Medulla oblongata (tissue), 1 donor: ENCODE results near the gene MYO15B.

Source experiments
- DNase-seq: peaks from one replicate; pipeline ENCODE4 v3.0.0-alpha.2; 2015; ENCODE audit errors: extremely low spot score

The MYO15B gene

DNA sequence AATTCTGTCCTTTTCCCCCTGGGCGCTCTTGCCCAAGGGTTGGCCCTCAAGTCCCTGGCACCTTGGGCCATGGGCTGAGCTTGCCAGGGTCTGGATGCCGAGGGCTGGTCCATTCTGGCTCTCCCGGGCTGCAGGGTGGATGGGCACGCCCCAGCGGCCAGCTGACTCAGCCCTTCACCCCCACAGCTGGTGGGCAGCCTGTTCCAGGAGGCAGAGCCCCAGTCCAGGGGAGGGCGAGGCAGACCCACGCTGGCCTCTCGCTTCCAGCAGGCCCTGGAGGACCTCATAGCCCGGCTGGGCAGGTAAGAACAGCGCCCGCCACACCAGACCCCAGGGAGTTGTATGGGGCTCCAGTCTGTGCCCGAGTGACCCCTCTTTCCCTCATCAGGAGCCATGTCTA lies 15.0 kb downstream of the MYO15B start:
- DNase-seq = no peak

DNA sequence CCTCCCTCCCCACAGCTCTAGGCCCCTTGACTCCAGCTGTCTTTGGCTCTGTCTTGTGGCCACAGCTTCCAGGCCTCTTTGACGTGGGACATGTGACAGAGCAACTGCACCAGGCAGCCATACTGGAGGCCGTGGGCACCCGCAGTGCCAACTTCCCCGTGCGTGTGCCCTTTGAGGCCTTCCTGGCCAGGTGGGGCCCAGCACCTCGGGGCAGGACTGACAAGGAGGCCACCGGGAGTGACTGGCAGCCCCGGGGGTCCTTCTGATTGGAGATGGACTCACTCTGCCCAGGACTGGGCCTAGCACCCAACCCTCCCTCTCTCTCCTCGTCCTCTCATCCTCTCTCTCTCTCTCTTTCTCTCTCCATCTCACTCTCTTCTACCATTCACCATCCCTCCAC lies 15.5 kb downstream of the MYO15B start:
- no peak for DNase-seq

DNA sequence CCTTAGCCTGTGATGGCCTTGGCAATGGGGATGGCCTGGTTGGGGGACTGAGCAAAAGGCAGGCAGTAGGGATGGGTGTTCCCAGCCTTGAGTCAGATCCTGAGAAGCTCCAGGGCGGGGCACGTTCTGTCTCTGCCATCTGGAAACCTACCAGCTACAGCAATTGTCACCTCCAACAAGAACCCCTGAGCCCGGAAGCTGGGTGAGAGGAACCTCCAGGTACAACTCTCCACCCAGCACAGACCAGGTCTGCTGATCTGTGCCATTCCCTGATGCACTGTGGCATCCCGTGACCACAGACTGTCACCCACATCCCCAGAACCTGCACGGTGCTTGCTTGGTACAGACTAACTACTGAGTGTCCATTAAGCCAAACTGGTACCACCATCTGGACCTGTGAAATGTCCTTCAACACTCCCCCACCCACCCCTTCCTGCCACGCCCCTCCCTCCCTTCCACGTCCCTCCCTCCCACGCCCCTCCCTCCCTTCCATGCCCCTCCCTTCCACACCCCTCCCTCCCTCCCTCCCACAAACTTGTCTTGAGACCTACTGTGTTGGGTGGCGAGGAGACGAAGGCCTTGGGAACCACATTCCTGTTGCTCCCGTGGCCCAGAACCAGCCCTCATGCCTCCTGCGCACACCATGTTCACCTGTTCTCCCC lies 16.6 kb downstream of the MYO15B start:
- no peak for DNase-seq

DNA sequence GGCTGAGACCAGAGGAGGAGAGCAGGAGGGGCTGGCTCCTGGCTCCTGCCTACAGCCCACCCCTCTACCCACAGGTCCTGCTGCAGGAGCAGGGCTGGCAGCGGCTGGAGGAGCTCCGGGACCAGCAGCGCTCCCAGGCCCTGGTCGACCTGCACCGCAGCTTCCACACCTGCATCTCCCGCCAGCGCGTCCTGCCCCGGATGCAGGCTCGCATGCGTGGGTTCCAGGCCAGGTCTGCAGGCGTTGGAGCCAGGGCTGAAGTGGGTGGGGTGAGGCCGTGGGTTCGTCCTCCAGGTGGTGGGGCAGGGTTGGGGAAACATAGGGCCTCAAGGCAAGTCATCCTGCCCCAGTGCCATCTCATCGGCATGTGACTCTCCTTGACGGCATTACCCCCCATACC lies 18.2 kb downstream of the MYO15B start:
- DNase-seq = no peak

DNA sequence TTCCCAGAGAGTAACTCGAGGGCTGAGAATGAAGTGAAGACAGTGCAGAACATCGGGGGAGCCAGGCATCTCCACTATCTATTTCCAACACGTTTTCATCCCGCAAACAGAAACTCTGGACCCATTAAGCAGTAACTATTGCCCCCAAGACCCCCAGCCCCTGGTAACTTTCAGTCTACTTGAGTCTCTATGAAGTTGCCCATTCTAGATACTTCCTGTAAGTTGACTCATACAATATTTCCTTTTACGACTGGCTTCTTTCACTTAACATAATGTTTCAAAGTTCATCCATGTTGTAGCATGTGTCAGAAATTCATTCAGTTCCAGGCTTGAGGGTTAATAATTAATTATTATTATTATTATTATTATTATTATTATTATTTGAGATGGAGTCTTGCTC lies 19.5 kb downstream of the MYO15B start:
- no peak for DNase-seq

DNA sequence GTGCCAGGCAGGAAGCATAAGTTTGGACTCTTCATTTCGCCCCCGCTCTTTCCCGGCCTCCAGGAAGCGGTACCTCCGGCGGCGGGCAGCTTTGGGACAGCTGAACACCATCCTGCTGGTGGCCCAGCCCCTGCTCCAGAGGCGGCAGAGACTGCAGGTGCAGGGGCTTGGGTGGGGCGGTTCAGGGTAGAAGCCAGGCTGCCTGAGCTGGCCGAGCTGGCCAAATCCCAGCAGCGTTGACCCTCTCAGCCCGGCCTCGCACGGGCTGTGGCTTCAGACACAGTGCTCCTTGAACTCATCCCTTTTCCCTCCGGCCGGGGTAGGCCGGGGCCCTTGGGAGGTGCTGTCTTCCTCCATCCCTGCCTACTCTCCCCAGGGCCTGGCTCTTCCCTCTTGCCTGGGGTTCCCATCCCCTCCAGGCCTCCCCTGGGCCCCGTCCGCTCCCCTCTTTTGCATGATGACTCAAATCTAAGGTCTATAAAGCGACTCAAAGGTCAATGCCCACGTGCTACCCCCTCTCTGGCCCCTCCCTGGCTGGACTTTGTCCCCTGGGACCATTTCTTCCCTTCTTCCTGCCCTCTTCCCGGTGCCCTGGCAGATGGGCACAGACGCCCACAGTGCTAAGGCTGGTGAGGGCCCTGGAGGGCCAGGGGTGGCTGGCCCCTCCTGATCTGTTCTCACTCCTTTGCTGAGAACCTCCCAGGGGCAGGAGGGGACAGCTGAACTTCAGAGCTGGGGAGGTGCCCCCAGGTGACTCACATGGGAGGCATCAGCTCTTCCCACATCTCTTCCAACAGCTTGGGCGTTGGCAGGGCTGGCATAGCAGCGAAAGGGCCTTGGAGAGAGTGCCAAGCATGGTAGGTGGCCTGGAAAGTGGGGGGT lies 22.7 kb downstream of the MYO15B start:
- DNase-seq = no peak

DNA sequence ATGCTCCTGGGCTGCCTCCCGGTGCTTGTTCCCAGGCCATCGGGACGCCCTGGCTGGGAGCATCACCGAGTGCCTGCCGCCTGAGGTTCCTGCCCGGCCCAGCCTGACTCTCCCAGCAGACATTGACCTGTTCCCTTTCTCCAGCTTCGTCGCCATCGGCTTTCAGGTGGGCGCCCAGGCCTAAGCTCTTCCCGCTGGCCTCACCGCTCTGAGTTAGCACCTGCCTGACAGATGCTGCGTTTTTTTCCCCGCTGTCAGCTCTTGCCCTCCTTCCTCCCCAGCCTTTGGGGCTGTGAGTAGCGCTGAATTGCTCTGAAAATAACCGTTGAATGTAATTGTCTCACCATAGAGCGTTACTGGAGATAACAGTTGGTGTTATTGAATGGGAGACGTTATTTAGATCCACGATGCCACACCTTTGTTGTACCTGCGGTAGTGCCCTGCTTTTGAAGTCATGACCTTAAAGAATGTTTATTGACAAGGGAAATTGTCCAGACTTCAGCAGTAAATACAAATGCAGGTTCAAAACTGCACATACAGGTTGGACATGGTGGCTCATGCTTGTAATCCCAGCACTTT lies 24.3 kb downstream of the MYO15B start:
- DNase-seq = no peak

DNA sequence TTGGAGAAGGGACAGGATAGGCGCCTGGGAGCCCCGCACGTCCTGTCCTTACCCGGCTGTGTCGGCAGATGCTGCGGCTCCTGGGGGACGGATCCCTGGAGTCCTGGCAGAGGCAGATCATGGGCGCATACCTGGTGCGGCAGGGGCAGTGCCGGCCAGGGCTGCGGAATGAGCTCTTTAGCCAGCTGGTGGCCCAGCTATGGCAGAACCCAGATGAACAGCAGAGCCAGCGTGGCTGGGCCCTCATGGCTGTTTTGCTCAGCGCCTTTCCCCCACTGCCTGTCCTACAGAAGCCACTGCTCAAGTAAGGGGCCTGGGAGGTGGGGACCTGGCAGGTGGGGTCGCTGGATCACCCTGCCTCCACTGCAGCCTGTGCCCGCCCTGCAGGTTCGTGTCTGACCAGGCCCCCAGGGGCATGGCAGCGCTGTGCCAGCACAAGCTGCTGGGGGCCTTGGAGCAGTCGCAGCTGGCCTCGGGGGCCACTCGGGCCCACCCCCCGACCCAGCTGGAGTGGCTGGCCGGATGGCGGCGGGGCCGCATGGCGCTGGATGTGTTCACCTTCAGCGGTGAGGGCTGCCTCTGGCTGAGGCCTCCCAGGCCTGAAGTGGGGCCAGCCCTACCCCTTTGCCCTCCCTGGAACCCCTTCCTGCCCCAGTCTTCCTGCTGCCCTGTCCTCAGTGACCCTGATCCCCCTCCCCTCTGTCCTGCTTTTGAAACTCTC lies 25.5 kb downstream of the MYO15B start:
- no peak for DNase-seq

DNA sequence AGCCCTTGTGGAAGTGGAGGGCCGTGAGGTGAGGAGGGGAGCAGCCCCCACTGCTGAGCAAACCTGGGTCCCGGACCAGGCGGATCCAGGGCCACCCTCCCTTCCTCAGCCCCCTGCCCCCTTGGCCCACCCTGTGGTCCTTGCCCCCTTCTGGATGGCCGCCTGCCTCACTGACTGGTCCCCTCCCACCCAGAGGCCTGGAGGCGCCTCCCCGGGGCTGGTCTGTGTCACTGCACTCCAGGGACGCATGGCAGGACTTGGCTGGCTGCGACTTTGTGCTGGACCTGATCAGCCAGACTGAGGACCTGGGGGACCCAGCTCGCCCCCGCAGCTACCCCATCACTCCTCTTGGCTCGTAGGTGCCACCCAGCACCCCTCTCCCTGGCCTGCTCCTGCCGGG lies 26.4 kb downstream of the MYO15B start:
- no peak for DNase-seq

DNA sequence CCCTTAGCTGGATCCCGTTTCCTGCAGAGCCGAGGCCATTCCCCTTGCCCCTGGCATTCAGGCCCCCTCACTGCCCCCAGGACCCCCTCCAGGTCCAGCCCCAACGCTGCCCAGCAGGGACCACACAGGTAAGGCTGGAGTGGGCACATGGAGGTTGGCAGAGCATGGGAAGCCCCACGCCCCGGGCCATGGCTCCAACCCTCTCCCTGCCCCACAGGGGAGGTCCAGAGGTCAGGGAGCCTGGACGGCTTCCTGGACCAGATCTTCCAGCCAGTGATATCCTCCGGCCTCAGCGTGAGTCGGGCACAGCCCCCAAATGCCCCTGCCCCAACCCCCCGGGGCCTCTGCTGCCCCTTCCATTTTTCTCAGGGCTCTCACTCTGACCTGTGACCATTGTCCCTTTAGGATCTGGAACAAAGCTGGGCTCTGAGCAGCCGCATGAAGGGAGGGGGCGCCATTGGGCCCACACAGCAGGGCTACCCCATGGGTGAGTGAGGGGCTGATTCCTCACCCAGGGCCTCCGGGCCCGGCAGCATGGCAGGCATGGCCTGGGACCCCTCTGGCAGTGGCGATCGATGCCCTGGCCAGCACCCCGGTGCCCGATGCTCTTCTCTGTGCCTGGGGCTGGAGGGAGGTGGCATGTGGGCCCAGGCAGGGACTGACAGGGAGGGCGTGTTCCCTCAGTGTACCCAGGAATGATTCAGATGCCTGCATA lies 27.1 kb downstream of the MYO15B start:
- no peak for DNase-seq

DNA sequence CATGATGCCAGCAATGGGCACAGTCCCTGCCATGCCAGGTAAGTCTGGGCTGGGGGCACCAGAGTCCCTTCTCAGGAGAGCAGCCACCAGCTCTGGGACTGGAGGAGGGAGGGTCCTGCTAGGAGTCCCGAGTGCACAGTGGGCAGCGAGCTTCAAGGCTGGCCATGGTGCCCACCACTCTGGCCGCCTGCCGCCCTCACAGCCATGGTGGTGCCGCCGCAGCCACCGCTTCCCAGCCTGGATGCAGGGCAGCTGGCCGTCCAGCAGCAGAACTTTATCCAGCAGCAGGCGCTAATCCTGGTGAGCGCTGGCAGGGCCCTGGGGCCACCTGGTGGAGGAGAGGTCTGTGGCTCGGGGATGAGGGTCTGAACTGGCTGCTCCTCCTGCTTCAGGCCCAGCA lies 27.7 kb downstream of the MYO15B start:
- DNase-seq = no peak

DNA sequence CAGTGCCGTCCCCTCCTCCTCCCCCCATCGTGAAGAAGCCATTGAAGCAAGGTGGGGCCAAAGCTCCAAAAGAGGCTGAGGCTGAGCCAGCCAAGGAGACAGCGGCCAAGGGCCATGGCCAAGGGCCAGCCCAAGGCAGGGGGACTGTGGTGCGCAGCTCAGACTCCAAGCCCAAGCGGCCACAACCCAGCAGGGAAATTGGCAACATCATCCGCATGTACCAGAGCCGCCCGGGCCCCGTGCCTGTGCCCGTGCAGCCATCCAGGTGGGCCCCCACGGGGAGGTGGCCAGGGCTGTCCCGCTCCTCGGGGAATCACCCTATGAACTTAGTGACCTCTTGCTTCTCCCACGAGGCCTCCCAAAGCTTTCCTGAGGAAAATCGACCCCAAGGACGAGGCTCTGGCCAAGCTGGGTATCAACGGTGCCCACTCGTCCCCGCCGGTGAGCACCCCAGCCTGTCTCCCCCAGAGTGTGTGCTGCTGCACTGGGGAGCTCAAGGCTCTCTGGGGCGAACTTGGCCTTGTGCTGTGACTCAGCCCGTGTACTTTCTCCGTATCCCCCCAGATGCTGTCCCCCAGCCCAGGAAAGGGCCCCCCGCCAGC lies 29.0 kb downstream of the MYO15B start:
- DNase-seq = no peak

DNA sequence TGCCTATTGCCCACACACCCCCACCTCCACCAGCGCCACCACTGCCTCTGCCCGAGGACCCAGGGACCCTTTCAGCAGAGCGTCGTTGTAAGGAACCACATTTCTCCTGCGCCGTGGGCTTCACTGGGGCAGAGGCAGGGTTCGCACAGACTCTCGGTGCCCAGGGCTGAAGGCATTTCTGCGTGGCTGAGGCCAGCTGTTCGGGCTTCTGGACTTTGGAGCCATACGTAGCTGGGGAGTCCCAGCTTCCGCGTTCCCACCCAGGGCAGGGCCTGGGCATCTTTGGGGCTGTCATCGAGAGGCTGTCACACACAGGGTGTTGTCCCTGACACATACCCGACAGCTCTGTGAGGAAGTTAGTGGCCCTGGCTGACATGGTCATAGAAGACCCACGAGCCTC lies 29.6 kb downstream of the MYO15B start:
- no peak for DNase-seq

DNA sequence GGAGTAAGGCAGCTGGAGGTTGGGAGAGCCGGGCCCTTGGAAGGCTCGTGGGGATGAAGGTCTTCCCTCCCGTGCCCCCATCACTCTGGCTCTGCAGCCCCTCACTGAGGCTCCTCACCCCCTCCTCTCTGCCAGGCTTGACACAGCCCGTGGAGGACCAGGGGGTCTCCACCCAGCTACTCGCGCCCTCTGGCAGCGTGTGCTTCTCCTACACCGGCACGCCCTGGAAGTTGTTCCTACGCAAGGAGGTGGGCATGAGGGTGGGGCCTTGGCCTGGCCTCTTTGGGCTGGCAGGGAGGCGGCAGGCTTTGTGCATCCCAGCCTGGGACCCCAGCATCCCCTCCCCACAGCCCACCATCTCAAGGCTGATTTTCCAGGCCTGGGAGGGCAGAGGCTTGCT lies 30.1 kb downstream of the MYO15B start:
- DNase-seq = no peak

DNA sequence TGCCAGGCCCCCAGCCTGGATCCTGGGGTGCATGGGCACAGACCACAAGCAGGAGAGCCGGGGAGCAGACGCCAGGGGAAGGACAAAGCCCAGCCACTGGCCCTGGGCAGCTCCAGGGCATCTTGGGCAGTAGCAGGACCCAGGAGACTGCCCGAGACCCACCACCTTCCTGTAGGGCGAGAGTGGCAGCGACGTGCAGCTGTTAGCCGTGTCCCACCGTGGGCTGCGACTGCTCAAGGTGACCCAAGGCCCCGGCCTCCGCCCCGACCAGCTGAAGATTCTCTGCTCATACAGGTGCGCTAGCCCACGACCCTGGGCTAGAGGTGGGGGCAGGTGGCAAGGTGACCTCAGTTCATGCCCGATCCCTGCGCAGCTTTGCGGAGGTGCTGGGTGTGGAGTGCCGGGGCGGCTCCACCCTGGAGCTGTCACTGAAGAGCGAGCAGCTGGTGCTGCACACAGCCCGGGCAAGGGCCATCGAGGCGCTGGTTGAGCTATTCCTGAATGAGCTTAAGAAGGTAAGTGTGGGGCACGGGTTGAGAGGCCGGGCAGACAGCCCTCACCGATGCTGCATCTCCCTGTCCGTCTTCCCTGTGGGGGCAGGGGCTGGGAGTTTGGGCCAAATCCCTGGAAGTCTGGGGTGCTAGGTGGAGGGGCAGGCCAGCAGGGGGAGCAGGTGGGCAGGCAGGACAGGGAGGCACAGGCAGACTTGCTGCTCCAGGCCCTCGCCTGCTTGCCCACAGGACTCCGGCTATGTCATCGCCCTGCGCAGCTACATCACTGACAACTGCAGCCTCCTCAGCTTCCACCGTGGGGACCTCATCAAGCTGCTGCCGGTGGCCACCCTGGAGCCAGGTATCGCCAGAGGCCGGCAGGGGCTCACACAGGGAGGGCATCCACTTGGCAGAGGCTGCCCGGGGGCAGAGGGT lies 32.2 kb downstream of the MYO15B start:
- DNase-seq = no peak

DNA sequence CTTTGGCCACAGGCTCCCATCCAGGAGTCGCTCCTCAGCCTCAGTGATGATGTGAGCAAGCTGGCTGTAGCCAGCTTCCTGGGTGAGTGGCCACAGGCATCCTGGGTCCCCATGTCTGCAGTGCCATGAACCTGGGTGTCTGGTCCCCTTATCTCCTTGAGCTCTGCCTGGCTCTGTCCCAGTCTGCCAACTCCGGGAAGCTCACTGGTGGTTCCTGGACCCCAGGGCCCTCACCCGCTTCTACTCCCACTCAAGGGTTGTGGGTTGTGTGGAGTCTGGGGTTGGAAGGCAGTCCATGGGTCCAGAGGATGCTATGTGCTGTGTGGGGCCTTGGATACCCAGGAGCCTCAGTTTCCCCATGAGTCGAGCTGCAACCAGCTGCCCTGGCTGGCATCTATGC lies 33.9 kb downstream of the MYO15B start:
- DNase-seq = no peak

DNA sequence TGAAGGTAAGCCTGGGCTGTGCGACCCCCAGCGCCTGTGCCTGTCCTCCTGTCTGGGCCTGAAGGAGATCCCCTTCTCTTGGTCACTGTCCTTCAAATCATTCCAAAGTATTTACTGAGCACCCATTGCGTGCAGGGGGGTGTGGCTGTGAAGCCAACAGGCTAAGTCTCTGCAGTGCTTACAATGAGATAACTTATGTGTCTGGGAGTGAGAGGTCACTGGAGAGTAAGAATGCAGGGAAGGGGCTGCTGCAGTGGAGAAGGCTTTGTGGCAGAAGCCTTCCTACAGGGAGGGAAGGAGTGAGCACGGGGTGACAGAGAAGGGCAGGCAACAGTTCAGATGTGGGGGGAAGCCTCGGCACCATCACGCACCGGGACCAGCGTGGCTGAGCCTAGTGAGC lies 34.5 kb downstream of the MYO15B start:
- DNase-seq = no peak

DNA sequence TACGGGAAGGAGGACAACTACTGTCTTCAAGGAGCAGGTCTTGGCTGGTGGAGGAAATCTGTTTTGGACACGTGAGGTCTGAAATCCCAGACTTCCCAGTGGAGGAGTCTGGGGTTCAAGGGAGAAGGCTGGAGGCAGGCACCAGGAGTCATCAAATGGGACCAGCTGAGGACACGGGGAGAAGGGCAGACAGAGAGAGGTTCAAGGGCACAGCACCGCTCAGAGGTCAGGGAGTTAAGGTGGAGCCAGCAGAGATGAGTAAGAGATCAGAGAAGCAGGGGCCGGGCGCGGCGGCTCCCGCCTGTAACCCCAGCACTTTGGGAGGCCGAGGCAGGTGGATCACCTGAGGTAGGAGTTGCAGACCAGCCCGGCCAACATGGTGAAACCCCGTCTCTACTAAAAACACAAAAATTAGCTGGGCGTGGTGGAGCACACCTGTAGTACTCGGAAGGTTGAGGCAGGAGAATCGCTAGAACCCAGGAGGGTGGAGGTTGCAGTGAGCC lies 35.2 kb downstream of the MYO15B start:
- DNase-seq = no peak

DNA sequence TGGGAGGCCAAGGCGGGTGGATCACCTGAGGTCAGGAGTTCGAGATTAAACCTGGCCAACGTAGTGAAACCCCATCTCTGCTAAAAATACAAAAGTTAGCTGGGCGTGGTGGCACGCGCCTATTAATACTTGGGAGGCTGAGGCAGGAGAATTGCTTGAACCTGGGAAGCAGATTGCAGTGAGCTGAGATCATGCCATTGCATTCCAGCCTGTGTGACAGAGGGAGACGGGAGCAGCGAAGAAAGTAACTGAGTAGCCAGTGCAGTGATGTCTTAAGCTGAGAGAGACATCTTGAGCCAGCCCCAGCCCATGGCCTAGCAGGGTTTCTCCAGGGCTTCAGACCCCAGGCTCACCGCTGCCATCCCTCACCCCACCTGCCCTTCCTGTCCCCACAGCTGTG lies 35.8 kb downstream of the MYO15B start:
- no peak for DNase-seq

DNA sequence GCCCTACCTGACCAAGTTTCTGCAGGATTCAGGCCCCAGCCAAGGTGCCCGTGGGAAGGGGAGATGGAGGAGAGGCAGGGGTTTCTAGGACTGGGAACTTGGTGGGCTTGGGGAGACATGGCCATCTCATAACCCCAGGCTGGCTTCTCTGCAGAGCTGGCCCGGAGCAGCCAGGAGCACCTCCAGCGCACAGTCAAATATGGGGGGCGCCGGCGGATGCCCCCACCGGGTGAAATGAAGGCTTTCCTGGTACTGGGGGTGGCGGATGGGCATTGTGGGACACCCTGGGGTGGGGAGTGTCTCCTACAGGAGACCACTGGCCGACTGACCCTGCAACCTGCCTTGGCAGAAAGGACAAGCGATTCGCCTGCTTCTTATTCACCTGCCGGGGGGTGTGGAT lies 36.4 kb downstream of the MYO15B start:
- DNase-seq = no peak
